PC-9 (cell line): ENCODE results near the gene NUDCD3. TPM values are rescaled to one million over a fixed set of nuclear protein-coding genes. Genes with fewer than 3 reads are reported as not detected.

ENCODE experiments used
- BruUV-seq: library from RNA; stranded (reverse); fragments of 400-500 nt; replicated peaks from 2 replicates; lab custom pipeline; 2021; lab: Mats Ljungman, UMichigan
- CTCF ChIA-PET: fragments of 300-600 bp; sonication (Branson Sonifier 250); formaldehyde crosslinking; loops from one replicate; lab custom pipeline; 2022; ENCODE audit warnings: antibody characterized with exemption; lab: Charles Lee
- POLR2A ChIA-PET: fragments of 300-600 bp; sonication (Branson Sonifier 250); formaldehyde crosslinking; loops from one replicate; lab custom pipeline; 2022; ENCODE audit warnings: antibody characterized with exemption; ENCODE audit not compliant: unreplicated experiment; lab: Charles Lee
- DNase-seq, 2 experiments: peaks; one replicate each; pipeline versions ENCODE4 v3.0.0 to v3.0.0-alpha.2; 2015 to 2022; ENCODE audit warnings: mixed read lengths in 1 of 2
- H2AFZ ChIP-seq: fragments of 200-600 bp; sonication (generic); 2 replicates; pipeline ENCODE4 v1.8.1; 2017; ENCODE audit warnings: antibody characterized with exemption
- H3F3A ChIP-seq: fragments of 200-600 bp; sonication (generic); 2 replicates; pipeline ENCODE4 v1.8.1; 2017; ENCODE audit warnings: antibody characterized with exemption, mild to moderate bottlenecking, low read depth; ENCODE audit not compliant: insufficient read depth
- H3K27ac ChIP-seq: fragments of 200-600 bp; sonication (generic); 2 replicates; pipeline ENCODE4 v1.6.1; 2016; ENCODE audit warnings: mixed run types
- H3K27me3 ChIP-seq: fragments of 200-600 bp; sonication (generic); 2 replicates; pipeline ENCODE4 v1.6.1; 2016; ENCODE audit warnings: low read depth, mixed run types; ENCODE audit not compliant: insufficient read depth
- H3K36me3 ChIP-seq: fragments of 200-600 bp; sonication (generic); 2 replicates; pipeline ENCODE4 v1.6.1; 2016; ENCODE audit warnings: low read depth, mixed run types
- H3K4me1 ChIP-seq: fragments of 200-600 bp; sonication (generic); replicated peaks from 2 replicates; pipeline ENCODE4 v1.6.1; 2016; ENCODE audit warnings: mixed run types; ENCODE audit not compliant: insufficient read depth
- H3K4me2 ChIP-seq: fragments of 200-600 bp; sonication (generic); 2 replicates; pipeline ENCODE4 v1.6.1; 2017; ENCODE audit warnings: mixed run types
- H3K4me3 ChIP-seq: fragments of 200-600 bp; sonication (generic); 2 replicates; pipeline ENCODE4 v1.6.1; 2016; ENCODE audit warnings: mixed run types
- H3K79me2 ChIP-seq: fragments of 200-600 bp; sonication (generic); 2 replicates; pipeline ENCODE4 v1.6.1; 2017; ENCODE audit warnings: low read depth, mixed run types
- H3K9me2 ChIP-seq: fragments of 200-600 bp; sonication (generic); 2 replicates; pipeline ENCODE4 v1.8.1; 2017; ENCODE audit warnings: mild to moderate bottlenecking; ENCODE audit not compliant: insufficient read depth
- H3K9me3 ChIP-seq: fragments of 200-600 bp; sonication (generic); 2 replicates; pipeline ENCODE4 v1.8.1; 2016; ENCODE audit warnings: low read depth; ENCODE audit not compliant: insufficient read depth
- H4K20me1 ChIP-seq: fragments of 200-600 bp; sonication (generic); 2 replicates; pipeline ENCODE4 v1.8.1; 2017; ENCODE audit not compliant: insufficient read depth
- CTCF ChIP-seq: fragments of 200-600 bp; sonication (generic); conservative IDR thresholded peaks from 2 replicates; pipeline ENCODE4 v1.6.1; 2017; ENCODE audit warnings: mixed run types, antibody characterized with exemption, mild to moderate bottlenecking, moderate library complexity
- EZH2 ChIP-seq: fragments of 200-600 bp; sonication (generic); IDR thresholded peaks from 2 replicates; pipeline ENCODE4 v1.8.0; 2017; ENCODE audit warnings: antibody characterized with exemption, low read depth
- intact Hi-C: fragments of 100-400 bp; cut with micrococcal nuclease; formaldehyde crosslinking; loops from one replicate; pipeline ENCODE4 v1.10.0; 2022; ENCODE audit not compliant: unreplicated experiment
- total RNA-seq: library from RNA; stranded (reverse); gene quantifications from 2 replicates; pipeline ENCODE4 v1.2.3, GENCODE V29; 2021

NUDCD3 gene
- total RNA-seq, 1 experiment from 2014 or later = 149 TPM

- POLR2A ChIA-PET = no interaction called here
- CTCF ChIA-PET = no interaction called here
- H4K20me1 ChIP-seq = no peaks in the 10 kb centered on the region
Measured at GRCh38 chr7:44336491-44336890, 154.0 kb downstream of the NUDCD3 start.

GRCh38 chr7:44335184-44335583 lies 155.3 kb downstream of the NUDCD3 start:
- no peak overlapping the region for H2AFZ ChIP-seq

More at GRCh38 chr7:44336491-44336890, 154.0 kb downstream of the NUDCD3 start:
- TF ChIP-seq CTCF (no peak), EZH2 (no peak)
- H3K79me2 ChIP-seq = no peaks in the 10 kb centered on the region
- H3K4me3 ChIP-seq = no peak overlapping the region
- H3K36me3 ChIP-seq = no peaks in the 10 kb centered on the region
- no peak overlapping the region for H3K27ac ChIP-seq
- intact Hi-C loops = no loop called here
- DNase-seq = no peak
- no peaks in the 10 kb centered on the region for H3K9me2 ChIP-seq
- no peak overlapping the region for H3K4me2 ChIP-seq
- no peaks in the 10 kb centered on the region for H3F3A ChIP-seq
- peaks cover 20% of the 10 kb centered on the region for H3K27me3 ChIP-seq
- no TSS peak for BruUV-seq
- H3K4me1 ChIP-seq = no peaks in the 10 kb centered on the region
- H3K9me3 ChIP-seq = no peaks in the 10 kb centered on the region
- H2AFZ ChIP-seq = no peak overlapping the region

GRCh38 chr7:44334734-44335097 lies 155.7 kb downstream of the NUDCD3 start:
- Histone ChIP-seq H3K4me3 (no peak overlapping the region), H4K20me1 (no peaks in the 10 kb centered on the region), H3K79me2 (no peaks in the 10 kb centered on the region), H2AFZ (no peak overlapping the region), H3F3A (no peaks in the 10 kb centered on the region), H3K27me3 (peaks cover 20% of the 10 kb centered on the region), H3K9me3 (no peaks in the 10 kb centered on the region), H3K9me2 (no peaks in the 10 kb centered on the region), H3K4me1 (no peaks in the 10 kb centered on the region), H3K27ac (no peak overlapping the region), H3K36me3 (no peaks in the 10 kb centered on the region), H3K4me2 (no peak overlapping the region)
- intact Hi-C loops = no loop called here
- DNase-seq = no peak
- TF ChIP-seq EZH2 (no peak), CTCF (no peak)
- ChIA-PET POLR2A (no interaction called here), CTCF (no interaction called here)
- no TSS peak for BruUV-seq

More at GRCh38 chr7:44335184-44335583, 155.3 kb downstream of the NUDCD3 start:
- Histone ChIP-seq H3K36me3 (no peaks in the 10 kb centered on the region), H3K27me3 (peaks cover 20% of the 10 kb centered on the region), H3K9me2 (no peaks in the 10 kb centered on the region), H3K4me3 (no peak overlapping the region), H3F3A (no peaks in the 10 kb centered on the region), H3K79me2 (no peaks in the 10 kb centered on the region), H3K9me3 (no peaks in the 10 kb centered on the region), H4K20me1 (no peaks in the 10 kb centered on the region), H3K27ac (no peak overlapping the region), H3K4me2 (no peak overlapping the region), H3K4me1 (no peaks in the 10 kb centered on the region)
- TF ChIP-seq EZH2 (no peak), CTCF (no peak)
- BruUV-seq = no TSS peak
- ChIA-PET CTCF (no interaction called here), POLR2A (no interaction called here)
- no peak for DNase-seq
- intact Hi-C loops = no loop called here
